Natural killer cell (primary cell): ENCODE results near the gene KRT72. TPM values are rescaled to one million over a fixed set of nuclear protein-coding genes. Genes with fewer than 3 reads are reported as not detected.

Source experiments
- ATAC-seq, 3 donors: fragments of 150-1000 bp in 2 of 3; fragments of 200-7000 bp in 1 of 3; cut with Tn5 transposase; 1 replicate in 1 of 3; 2 replicates in 2 of 3; pipeline ENCODE4 v1.10.0; 2021; ENCODE audit warnings: mild to moderate bottlenecking in 2 of 3, moderate library complexity in 2 of 3
- DNase-seq, 2 donors: peaks; one replicate each; pipeline versions ENCODE4 v3.0.0 to v3.0.0-alpha.2; 2013 to 2021; ENCODE audit warnings: mixed read lengths in 1 of 2
- H3K27ac ChIP-seq: one replicate; pipeline ENCODE4 v1.5.1; 2013; ENCODE audit warnings: mild to moderate bottlenecking, low read length
- H3K27me3 ChIP-seq: one replicate; pipeline ENCODE4 v1.6.1; 2013; ENCODE audit warnings: low read length; ENCODE audit not compliant: control insufficient read depth, insufficient read depth
- H3K36me3 ChIP-seq: one replicate; pipeline ENCODE4 v1.6.1; 2013; ENCODE audit warnings: low read length; ENCODE audit not compliant: control insufficient read depth, insufficient read depth
- H3K4me1 ChIP-seq: one replicate; pipeline ENCODE4 v1.6.1; 2013; ENCODE audit warnings: low read length; ENCODE audit not compliant: control insufficient read depth, insufficient read depth
- H3K4me3 ChIP-seq: one replicate; pipeline ENCODE4 v1.5.1; 2013; ENCODE audit warnings: low read length
- H3K9me3 ChIP-seq: one replicate; pipeline ENCODE4 v1.6.1; 2013; ENCODE audit warnings: low read length; ENCODE audit not compliant: control insufficient read depth, insufficient read depth
- H3K27ac Mint-ChIP-seq, 2 donors: one replicate each; pipeline ENCODE4 v1.8.0; 2022; ENCODE audit warnings: mild to moderate bottlenecking in 2 of 2, mixed read lengths in 2 of 2, moderate library complexity in 1 of 2
- H3K27me3 Mint-ChIP-seq, 2 donors: one replicate each; pipeline ENCODE4 v1.8.0; 2022; ENCODE audit warnings: low read depth in 2 of 2, mixed read lengths in 2 of 2
- H3K36me3 Mint-ChIP-seq: one replicate; pipeline ENCODE4 v1.8.0; 2022; ENCODE audit warnings: mixed read lengths
- H3K4me1 Mint-ChIP-seq, 2 donors: one replicate each; pipeline ENCODE4 v1.8.0; 2022; ENCODE audit warnings: mixed read lengths in 2 of 2
- H3K4me3 Mint-ChIP-seq: one replicate; pipeline ENCODE4 v1.8.0; 2022; ENCODE audit warnings: mild to moderate bottlenecking, moderate library complexity, mixed read lengths
- H3K9me3 Mint-ChIP-seq, 2 donors: one replicate each; pipeline ENCODE4 v1.8.0; 2022; ENCODE audit warnings: mixed read lengths in 2 of 2
- WGBS: methylation state at CpG from one replicate; pipeline ENCODE4 v1.1.7; 2013; ENCODE audit warnings: missing lambda C conversion rate; ENCODE audit not compliant: insufficient coverage; 5-methylcytosine and 5-hydroxymethylcytosine counted together
- intact Hi-C: fragments of 100-400 bp; cut with micrococcal nuclease; formaldehyde crosslinking; loops from one replicate; pipeline ENCODE4 v1.14.2; 2022
- total RNA-seq, 4 donors: library from RNA; stranded (reverse); fragments of 120-200 nt in 1 of 4; gene quantifications; one replicate each; pipeline versions ENCODE4 v1.2.3 to v1.2.4, GENCODE V29; 2013 to 2022
- TF ChIP-seq, protein P1 (sequence below): fragments of 200-600 bp; IDR thresholded peaks from one replicate; pipeline ENCODE4 v1.8.0; 2022; ENCODE audit warnings: antibody characterized with exemption

Gene KRT72
- total RNA-seq, 3 donors from 2014 or later (not counting 1 experiment from before 2014, with no cell fraction given), result 21.9 to 136 (median 38.0) TPM

DNA sequence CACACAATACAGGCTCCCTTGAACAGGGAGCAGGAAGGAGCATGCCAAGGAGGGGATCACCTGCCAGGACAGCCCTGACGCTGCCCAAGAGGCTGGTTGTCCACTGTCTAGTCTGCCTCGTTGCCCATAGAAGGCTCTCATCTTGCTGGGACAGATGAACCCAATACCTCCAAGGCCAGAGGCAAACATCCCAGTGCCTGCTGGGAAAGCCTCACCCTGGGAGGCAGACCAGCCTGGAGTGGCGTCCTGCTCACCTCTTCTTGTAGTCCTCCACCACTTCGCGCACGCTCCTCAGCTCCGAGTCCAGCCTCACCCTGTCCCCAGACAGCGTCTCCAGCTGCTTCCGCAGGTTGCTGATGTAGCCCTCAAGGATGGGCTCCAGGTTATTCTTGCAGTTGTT is 14.6 kb upstream of the KRT72 start:
- H3K4me3 Mint-ChIP-seq, result no peak overlapping the region
- Histone ChIP-seq H3K4me3 (no peak overlapping the region), H3K27ac (no peak overlapping the region), H3K27me3 (no peaks in the 10 kb centered on the region), H3K36me3 (no peaks in the 10 kb centered on the region), H3K9me3 (no peaks in the 10 kb centered on the region), H3K4me1 (peaks cover 12% of the 10 kb centered on the region)
- H3K27me3 Mint-ChIP-seq, result peaks cover 0 to 12% of the 10 kb centered on the region in 2 donors
- H3K9me3 Mint-ChIP-seq, result no peaks in the 10 kb centered on the region
- TF ChIP-seq, protein P1, sequence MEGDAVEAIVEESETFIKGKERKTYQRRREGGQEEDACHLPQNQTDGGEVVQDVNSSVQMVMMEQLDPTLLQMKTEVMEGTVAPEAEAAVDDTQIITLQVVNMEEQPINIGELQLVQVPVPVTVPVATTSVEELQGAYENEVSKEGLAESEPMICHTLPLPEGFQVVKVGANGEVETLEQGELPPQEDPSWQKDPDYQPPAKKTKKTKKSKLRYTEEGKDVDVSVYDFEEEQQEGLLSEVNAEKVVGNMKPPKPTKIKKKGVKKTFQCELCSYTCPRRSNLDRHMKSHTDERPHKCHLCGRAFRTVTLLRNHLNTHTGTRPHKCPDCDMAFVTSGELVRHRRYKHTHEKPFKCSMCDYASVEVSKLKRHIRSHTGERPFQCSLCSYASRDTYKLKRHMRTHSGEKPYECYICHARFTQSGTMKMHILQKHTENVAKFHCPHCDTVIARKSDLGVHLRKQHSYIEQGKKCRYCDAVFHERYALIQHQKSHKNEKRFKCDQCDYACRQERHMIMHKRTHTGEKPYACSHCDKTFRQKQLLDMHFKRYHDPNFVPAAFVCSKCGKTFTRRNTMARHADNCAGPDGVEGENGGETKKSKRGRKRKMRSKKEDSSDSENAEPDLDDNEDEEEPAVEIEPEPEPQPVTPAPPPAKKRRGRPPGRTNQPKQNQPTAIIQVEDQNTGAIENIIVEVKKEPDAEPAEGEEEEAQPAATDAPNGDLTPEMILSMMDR, result no peak
- H3K36me3 Mint-ChIP-seq, result no peaks in the 10 kb centered on the region
- 91% methylated on average over 9 of the region's 9 CpGs for WGBS
- no peak for ATAC-seq
- DNase-seq, result no peak
- intact Hi-C loops, result no loop called here
- H3K27ac Mint-ChIP-seq, result peak overlapping the region; percentile 42 to 45
- H3K4me1 Mint-ChIP-seq, result peaks cover 49 to 52% of the 10 kb centered on the region in 2 donors

DNA sequence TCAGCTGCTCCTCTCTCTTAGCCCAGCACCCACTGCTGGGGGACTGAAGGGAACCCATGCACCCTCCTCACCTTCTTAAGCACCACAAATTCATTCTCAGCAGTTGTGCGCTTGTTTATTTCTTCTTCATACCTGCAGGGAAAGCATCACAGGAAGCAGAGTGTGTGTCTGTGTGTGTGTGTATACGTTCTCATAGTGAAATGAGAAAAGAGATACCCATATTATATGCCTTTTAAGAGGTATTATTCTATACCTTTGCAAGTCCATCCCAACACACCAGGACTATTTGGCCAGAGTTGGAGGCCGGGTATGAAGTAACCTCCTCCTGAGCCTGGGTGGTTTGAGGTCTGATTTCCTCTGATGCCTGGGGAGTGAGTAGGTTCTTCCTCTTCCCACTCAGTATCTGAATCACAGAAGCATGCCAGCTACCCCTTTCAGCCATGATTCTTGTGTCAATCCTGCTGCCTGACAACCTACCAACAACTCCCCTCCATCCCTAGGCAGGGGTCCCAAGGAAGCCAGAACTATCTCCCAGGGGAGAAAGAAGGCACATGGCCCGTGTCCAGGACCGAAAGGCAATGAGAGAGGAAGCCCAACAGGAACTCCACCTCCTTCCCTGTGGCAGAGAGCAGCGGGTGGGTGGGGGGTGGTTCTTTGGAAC is 14.1 kb upstream of the KRT72 start:
- TF ChIP-seq, protein P1, result no peak
- DNase-seq (peak in 1 of 2 donors; percentile 39), ATAC-seq (no peak)
- Histone ChIP-seq H3K36me3 (no peaks in the 10 kb centered on the region), H3K27ac (no peak overlapping the region), H3K27me3 (no peaks in the 10 kb centered on the region), H3K4me1 (peaks cover 17% of the 10 kb centered on the region), H3K9me3 (no peaks in the 10 kb centered on the region), H3K4me3 (no peak overlapping the region)
- no peaks in the 10 kb centered on the region for H3K36me3 Mint-ChIP-seq
- H3K27me3 Mint-ChIP-seq, result peaks cover 0 to 9% of the 10 kb centered on the region in 2 donors
- H3K4me1 Mint-ChIP-seq, result peaks cover 49 to 52% of the 10 kb centered on the region in 2 donors
- no peak overlapping the region for H3K4me3 Mint-ChIP-seq
- H3K9me3 Mint-ChIP-seq, result no peaks in the 10 kb centered on the region
- intact Hi-C loops, result no loop called here
- H3K27ac Mint-ChIP-seq, result peak overlapping the region; percentile 20 to 43
- WGBS, result 22% methylated on average over 3 of the region's 6 CpGs

DNA sequence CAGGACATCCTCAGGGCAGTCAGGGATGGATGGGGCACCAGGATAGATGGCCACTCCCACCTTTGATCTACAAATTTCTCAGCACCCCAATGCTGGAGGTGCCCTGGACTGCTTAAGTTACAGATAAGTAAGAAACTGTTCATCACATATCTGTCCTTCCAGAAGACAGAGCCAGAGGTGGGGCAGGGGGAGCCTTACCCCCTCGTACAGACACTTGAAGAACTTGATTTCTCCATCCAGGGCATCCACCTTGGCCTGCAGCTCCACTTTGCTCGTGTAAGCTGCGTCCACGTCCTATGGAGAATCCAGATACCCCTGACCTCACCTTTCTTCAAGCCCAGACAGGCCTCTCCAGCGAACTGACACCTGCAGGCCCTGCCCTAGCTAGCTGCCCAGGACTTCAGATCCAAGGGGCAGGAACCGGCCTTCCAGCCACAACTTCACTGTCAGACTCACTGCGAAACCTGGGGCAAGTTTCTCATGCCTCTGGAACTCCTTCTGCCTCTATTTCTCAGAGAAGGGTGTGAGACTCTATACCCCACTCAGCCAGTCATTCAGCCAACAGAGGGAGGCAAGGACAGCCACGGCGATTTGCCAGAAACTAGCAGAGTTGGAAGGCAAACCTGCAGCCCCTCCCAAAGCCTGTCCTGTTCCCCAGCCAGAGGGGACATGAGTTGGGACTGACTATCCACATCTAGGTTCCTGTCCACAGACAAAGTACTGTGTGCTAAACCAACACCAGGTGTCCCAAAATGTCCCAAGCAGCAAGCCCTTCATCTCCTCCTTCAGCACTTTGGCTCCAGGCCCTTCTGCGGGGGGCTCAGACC is 13.3 kb upstream of the KRT72 start:
- H3K9me3 Mint-ChIP-seq, result no peaks in the 10 kb centered on the region
- Histone ChIP-seq H3K4me3 (no peak overlapping the region), H3K27me3 (no peaks in the 10 kb centered on the region), H3K4me1 (peaks cover 23% of the 10 kb centered on the region), H3K9me3 (no peaks in the 10 kb centered on the region), H3K36me3 (no peaks in the 10 kb centered on the region), H3K27ac (no peak overlapping the region)
- H3K4me3 Mint-ChIP-seq, result no peak overlapping the region
- WGBS, result 89% methylated on average over 10 of the region's 10 CpGs
- H3K4me1 Mint-ChIP-seq, result peaks cover 57% of the 10 kb centered on the region in 2 donors
- H3K36me3 Mint-ChIP-seq, result no peaks in the 10 kb centered on the region
- H3K27me3 Mint-ChIP-seq, result peaks cover 0 to 9% of the 10 kb centered on the region in 2 donors
- TF ChIP-seq, protein P1, result no peak
- intact Hi-C loops, result no loop called here
- no peak for DNase-seq
- peak overlapping the region; percentile 53 to 59 for H3K27ac Mint-ChIP-seq
- ATAC-seq, result no peak
